ENCODE data around the gene DIO3.

DNA sequence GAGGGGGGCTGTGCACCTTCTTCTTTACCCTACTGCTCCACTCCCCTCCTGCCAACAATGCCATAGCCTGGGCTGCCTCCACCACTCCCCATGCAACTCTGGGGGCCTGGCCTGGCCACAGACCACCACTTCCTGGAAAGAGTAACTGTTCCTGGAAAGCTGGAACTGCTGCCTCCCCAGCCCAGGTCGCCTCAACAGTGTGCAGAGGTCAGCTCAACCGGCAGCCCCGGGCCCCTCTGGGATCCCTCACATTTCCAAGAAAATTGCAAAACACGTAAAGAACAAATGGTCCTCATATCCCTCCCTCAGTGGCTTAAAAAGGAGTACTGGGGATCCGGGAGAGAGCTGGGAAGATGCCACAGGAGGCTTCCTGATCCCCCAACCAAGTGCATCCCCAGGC lies 22.4 kb upstream of the DIO3 start:
- TF ChIP-seq, protein P1, sequence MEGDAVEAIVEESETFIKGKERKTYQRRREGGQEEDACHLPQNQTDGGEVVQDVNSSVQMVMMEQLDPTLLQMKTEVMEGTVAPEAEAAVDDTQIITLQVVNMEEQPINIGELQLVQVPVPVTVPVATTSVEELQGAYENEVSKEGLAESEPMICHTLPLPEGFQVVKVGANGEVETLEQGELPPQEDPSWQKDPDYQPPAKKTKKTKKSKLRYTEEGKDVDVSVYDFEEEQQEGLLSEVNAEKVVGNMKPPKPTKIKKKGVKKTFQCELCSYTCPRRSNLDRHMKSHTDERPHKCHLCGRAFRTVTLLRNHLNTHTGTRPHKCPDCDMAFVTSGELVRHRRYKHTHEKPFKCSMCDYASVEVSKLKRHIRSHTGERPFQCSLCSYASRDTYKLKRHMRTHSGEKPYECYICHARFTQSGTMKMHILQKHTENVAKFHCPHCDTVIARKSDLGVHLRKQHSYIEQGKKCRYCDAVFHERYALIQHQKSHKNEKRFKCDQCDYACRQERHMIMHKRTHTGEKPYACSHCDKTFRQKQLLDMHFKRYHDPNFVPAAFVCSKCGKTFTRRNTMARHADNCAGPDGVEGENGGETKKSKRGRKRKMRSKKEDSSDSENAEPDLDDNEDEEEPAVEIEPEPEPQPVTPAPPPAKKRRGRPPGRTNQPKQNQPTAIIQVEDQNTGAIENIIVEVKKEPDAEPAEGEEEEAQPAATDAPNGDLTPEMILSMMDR (IDR thresholded peaks at IDR 0.05), result no peak
- TF ChIP-seq POLR2AphosphoS5 (IDR thresholded peaks at IDR 0.05; ENCODE audit: low read depth, low read length) (no peak), REST (IDR thresholded peaks at IDR 0.05; ENCODE audit: insufficient read depth in 1 of 2, low read depth in 2 of 2, low read length in 1 of 2) (no peak), TCF7L2 (IDR thresholded peaks at IDR 0.05; ENCODE audit: low read depth, low read length) (no peak)
